ENCODE results near the gene SORCS3.

DNA sequence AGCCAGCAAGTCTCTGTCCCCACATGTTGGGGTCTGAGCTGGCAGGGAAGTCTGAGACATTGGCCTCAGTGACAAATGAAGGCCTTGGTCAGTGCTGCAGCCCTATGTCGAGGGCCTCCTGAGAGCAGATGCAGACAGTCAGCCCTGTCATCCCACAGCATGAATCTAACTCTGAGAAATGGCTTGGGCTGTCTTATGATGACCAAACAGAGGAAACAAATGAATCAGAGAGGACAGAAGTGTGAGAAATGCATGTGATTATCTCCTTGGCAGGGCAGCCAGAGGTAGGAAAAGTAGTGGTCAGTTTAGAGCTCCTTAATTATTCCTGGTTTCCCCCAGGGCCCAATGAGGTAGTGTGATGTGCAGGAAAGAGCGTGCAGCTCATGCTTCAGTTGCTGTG, 287.6 kb downstream of the SORCS3 start:
- TF ChIP-seq POLR2A (IDR thresholded peaks at IDR 0.05), result no peak
- TF ChIP-seq, protein P1, sequence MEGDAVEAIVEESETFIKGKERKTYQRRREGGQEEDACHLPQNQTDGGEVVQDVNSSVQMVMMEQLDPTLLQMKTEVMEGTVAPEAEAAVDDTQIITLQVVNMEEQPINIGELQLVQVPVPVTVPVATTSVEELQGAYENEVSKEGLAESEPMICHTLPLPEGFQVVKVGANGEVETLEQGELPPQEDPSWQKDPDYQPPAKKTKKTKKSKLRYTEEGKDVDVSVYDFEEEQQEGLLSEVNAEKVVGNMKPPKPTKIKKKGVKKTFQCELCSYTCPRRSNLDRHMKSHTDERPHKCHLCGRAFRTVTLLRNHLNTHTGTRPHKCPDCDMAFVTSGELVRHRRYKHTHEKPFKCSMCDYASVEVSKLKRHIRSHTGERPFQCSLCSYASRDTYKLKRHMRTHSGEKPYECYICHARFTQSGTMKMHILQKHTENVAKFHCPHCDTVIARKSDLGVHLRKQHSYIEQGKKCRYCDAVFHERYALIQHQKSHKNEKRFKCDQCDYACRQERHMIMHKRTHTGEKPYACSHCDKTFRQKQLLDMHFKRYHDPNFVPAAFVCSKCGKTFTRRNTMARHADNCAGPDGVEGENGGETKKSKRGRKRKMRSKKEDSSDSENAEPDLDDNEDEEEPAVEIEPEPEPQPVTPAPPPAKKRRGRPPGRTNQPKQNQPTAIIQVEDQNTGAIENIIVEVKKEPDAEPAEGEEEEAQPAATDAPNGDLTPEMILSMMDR (IDR thresholded peaks at IDR 0.05), result no peak
